Measurements from ENCODE around the gene CPA5.

DNA sequence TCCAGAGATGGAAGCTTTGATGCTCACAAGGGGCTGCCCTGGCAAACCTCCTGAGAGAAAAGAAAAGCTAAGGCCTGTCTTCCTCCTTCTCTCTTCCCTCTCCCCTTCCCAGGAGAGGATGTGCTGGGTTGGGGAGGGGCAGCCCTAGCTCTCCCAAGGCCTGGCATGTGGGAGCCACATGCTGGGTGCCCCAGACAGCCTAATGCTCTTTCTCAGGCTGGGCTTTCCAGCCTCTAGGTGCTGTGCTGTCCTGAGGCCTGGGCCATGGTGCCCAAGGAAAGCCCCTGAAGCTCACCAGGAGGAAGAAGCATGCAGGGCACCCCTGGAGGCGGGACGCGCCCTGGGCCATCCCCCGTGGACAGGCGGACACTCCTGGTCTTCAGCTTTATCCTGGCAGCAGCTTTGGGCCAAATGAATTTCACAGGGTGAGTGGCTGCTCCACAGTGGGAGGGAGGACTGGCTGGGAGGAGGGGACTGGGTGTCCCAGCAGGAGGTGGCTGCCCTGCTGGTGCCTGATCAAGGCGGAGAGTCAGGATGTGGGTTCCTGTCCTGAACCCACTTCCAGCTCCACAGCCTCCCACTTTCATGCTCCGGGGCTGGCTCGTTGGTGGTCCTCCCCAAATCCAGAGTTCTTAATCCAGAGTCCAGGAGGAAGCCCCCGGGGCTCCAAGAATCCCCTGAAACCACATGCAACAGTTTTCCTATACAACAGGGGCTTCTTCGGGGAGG is 1.7 kb downstream of the CPA5 start:
- TF ChIP-seq, protein P1, sequence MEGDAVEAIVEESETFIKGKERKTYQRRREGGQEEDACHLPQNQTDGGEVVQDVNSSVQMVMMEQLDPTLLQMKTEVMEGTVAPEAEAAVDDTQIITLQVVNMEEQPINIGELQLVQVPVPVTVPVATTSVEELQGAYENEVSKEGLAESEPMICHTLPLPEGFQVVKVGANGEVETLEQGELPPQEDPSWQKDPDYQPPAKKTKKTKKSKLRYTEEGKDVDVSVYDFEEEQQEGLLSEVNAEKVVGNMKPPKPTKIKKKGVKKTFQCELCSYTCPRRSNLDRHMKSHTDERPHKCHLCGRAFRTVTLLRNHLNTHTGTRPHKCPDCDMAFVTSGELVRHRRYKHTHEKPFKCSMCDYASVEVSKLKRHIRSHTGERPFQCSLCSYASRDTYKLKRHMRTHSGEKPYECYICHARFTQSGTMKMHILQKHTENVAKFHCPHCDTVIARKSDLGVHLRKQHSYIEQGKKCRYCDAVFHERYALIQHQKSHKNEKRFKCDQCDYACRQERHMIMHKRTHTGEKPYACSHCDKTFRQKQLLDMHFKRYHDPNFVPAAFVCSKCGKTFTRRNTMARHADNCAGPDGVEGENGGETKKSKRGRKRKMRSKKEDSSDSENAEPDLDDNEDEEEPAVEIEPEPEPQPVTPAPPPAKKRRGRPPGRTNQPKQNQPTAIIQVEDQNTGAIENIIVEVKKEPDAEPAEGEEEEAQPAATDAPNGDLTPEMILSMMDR (IDR thresholded peaks at IDR 0.05; ENCODE audit: insufficient read depth, low read length): no peak
- TF ChIP-seq SPI1 (IDR thresholded peaks at IDR 0.05; ENCODE audit: borderline replicate concordance, low read depth) (no peak), POLR2AphosphoS5 (IDR thresholded peaks at IDR 0.05; ENCODE audit: low read depth) (no peak)
